Left cardiac atrium (tissue), 4 donors: Measurements from ENCODE around the gene IL21R. TPM values are rescaled to one million over a fixed set of nuclear protein-coding genes. Genes with fewer than 3 reads are reported as not detected.
"Not testable (repeated sequence)": the region's sequence is repeated elsewhere in the genome, so short reads cannot be mapped to it uniquely, and the experiment has no call there.

Experiments
- ATAC-seq, 2 donors: fragments of 200-7000 bp; cut with Tn5 transposase; one replicate each; pipeline ENCODE4 v1.9.1; 2020; ENCODE audit warnings: mild to moderate bottlenecking in 2 of 2, moderate library complexity in 2 of 2
- DNase-seq: peaks from one replicate; pipeline ENCODE4 v3.0.0-alpha.2; 2020
- intact Hi-C, 2 donors: fragments of 100-400 bp; cut with DNase I; formaldehyde crosslinking; loops; one replicate each; pipeline versions ENCODE4 v1.14.1 to v1.15.1; 2022 to 2023
- total RNA-seq, 2 donors: library from RNA; stranded (reverse); fragmentation: NEBNext Ultra II Directional; extraction: Animal tissue kit (Norgen Biotek cat#: 25700); gene quantifications; one replicate each; pipeline ENCODE4 v1.2.1, GENCODE V29; 2021
- donor health status: DM: no; HTN: yes; CAD: no.
- donor health status: DM: no; HTN: yes; CAD: no; lungs with severe emphysema.
- donor health status: DM: yes; HTN: yes; CAD: no.
- donor health status: Dilated cardiomyopathy.

The IL21R gene
- total RNA-seq, 2 donors from 2014 or later: 0.18 to 0.63 TPM

DNA sequence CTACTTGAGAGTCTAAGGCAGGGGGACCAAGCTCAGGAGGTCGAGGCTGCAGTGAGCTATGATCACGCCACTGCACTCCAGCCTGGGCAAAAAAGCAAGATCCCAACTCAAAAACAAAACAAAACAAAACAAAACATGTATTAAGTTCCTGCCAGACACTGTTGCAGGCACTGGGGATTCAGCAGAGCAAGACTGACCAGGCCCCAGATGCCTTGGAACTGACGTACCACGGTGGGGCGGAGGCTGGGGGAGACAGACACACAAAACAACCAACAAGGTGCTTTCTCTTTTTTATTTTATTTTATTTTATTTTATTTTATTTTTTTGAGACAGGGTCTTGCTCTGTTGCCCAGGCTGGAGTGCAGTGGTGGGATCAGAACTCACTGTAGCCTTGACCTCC, 33.2 kb downstream of the IL21R start:
- ATAC-seq, intact Hi-C loops, DNase-seq: not testable (repeated sequence)

DNA sequence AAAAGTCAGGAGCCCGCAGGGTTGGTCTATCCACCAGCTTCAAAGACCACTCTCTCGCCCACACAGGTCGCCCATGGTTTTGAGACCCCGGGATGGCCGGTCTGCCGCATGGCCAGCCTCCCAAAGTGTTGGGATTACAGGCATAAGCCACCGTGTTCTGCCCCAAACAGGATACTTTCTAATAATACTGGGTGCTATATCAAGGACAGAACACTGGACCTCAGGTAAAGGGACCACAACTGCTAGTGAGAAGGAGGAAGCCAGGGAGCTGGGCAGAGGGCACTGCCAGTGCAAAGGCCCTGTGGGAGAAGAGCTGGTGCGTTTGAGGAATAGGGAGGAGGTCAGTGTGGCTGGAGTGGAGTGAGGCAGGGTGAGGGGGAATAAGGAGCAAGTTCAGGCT, 34.1 kb downstream of the IL21R start:
- ATAC-seq (no peak), DNase-seq (peak; percentile 6)
- intact Hi-C loops: no loop called here

DNA sequence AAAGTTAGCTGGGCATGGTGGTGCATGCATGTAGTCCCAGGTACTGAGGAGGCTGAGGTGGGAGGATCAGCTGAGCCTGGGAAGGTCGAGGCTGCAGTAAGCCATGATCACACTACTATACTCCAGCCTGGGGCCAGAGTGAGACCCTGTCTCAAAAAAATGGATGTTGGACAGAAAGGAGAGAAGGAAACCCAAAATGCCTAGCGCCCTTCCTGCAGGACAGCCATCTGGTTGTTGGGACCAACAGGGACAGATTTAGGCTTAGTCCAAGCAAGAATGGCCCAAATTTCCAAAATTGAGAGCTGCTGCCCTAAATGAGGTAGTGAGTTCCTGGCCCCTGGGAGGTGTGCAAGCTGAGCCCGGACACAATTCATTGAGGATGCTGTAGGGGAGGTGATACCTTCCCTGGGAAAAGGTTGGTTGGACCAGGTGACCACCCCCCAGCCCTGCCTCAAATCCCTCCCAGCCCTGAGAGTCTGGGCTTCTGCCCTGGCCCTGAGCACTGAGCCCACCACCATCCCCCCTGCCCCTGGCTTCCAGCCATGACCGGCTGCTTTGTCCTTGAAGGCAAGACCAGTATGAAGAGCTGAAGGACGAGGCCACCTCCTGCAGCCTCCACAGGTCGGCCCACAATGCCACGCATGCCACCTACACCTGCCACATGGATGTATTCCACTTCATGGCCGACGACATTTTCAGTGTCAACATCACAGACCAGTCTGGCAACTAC, 35.1 kb downstream of the IL21R start:
- intact Hi-C loops: no loop called here
- ATAC-seq (no peak), DNase-seq (peak; percentile 10)

DNA sequence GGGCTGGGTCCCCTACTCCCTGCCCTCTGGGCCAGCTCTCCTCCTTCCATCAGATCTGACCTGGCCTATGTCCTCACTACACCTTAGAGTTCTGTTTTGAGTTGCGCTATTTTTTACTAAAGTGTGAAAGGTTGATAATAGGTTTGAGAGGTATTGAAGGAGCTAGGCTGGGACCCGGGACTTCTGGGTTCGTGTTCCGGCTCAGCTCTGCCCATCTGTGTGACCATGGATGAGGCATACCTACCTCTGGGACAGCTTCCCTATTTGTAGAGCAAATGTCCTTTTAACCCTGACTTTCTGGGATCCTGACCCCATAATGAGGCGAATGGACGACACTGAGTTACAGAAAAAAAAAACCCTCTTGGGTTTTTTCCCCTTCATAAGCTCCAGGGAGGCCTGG, 36.0 kb downstream of the IL21R start:
- ATAC-seq (no peak), DNase-seq (peak; percentile 4)
- intact Hi-C loops: no loop called here

DNA sequence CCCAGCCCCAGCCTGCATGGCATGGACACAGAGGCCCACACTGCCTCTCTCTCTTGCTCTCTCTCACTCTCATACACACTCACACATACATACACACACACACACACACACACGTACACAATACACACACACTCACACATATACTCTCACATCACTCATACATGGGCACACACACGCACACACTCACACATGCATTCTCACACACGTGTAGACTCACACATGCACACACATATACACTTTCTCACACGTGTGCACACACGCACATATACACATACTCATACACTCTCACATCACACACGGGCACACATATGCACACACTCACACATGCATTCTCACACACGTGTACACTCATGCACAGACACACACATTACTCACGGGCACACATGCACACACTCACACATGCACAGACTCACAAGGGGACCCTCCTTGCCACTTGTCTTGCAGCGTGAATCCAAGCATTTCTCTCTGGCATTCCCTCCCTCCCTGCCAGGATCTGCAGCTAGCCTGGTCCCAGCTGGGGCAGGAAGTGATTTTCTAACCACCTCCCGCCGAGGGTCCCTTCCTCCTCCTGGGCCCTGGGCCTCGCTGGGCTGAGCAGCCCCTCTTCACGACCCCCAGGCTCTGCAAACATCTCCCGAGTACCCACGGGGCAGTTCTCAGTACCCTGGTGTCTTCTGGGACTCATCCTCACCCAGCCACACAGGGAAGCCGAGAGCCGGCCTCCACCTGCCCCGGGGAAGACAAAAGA, 37.5 kb downstream of the IL21R start:
- DNase-seq: peak; percentile 2
- intact Hi-C loops: no loop called here
- ATAC-seq: no peak

DNA sequence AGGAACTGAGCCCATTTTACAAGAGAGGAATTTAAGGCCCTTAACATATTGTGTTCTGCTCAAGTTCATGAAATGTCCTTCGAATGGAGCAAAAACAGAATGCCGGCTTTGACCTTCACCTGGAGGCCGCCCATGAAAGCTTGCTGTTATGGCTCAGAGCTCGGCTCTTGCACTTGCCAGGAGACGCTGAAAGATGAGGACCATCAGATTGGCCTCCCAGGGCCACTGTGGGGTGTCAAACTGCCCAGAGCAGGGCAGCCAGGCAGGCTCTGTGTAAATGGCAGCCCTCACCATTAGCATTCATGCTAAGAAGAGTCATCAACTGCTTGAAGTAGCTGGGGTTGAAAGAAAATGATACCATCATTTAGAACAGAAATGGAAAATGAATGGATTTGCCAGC, 39.3 kb downstream of the IL21R start:
- intact Hi-C loops: no loop called here
- ATAC-seq (no peak), DNase-seq (no peak)

DNA sequence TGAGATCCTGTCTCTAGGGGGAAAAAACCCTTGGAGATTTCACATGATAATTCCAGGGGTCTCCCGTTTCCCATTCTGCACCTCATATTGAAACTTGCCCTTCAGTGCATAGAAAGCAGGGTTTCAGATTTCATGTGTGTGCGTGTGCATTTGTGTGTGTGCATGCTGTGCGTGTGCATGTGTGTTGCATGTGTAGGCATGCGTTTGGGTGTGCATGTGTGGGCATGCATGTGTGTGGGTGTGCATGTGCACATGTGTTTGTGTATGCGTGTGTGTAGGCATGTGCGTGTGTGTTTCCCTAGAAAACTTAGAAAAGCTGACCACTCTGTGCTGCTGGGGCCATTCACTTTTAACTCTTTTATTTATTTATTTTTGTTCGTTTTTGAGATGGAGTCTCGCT, 40.0 kb downstream of the IL21R start:
- DNase-seq: no peak
- ATAC-seq: no peak

DNA sequence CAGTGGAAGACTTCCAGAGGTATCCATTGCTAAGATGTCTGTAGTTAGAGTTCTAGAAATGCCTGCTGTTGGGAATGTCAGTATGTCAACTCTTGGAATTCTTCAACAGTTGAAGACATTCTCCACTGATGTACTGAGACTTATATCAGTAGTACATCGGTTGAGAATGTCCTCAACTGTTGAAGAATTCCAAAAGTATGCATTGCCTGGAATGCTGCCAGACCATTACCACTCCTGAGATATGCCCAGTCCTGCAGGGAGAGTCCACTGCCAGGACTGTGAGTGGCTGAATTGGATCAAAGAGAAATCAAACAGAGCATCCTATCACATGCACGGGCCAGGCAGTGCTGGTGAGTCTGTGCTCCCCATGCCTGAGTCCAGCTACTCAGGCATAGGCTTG, 42.0 kb downstream of the IL21R start:
- intact Hi-C loops: no loop called here
- DNase-seq: no peak
- ATAC-seq: no peak

More for the DNA sequence above, 40.0 kb downstream of the IL21R start:
- intact Hi-C loops: no loop called here

DNA sequence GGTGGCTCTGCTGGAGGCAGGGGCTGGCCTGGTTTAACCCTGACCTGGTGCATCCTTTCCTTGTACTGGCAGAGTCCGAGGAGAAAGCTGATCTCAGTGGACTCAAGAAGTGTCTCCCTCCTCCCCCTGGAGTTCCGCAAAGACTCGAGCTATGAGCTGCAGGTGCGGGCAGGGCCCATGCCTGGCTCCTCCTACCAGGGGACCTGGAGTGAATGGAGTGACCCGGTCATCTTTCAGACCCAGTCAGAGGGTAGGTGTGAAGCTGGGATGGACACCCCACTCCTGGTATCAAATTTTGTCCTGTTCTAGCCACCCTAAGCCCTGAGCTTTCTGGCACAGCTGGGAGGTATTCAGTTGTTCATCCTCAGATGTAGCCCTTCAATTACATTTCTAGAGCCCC, 42.5 kb downstream of the IL21R start:
- intact Hi-C loops: no loop called here
- no peak for ATAC-seq
- DNase-seq: peak; percentile 3

DNA sequence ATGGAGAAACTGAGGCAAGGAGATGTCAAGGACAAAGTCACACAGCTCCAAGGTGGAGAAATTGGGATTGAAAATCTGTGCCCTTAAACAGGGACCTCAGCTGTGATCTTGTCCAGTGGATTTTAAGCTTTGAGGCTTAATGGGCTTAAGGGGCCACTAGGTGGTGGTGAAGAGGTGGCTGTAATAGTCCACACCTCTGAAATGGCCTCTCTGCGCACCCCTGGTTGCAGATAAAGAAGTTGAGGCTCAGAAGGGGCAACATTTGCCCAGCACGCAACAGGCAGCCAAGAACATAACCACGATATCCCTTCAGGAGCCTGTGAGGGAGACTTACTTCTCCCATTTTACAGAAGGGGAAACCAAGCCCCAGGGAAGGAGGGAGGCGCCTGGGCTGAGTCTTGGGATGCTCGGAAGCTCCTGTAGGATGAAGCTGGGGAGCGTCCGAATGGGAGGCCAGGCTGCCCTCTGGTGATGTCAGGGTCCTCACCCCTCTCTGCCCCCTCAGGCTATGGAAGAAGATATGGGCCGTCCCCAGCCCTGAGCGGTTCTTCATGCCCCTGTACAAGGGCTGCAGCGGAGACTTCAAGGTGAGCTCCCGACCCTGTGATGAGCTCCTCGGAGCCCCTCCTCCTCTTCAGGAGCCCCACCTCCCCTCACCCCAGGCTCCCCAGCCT, 43.7 kb downstream of the IL21R start:
- DNase-seq (peak; percentile 10), ATAC-seq (no peak)
- intact Hi-C loops: no loop called here

DNA sequence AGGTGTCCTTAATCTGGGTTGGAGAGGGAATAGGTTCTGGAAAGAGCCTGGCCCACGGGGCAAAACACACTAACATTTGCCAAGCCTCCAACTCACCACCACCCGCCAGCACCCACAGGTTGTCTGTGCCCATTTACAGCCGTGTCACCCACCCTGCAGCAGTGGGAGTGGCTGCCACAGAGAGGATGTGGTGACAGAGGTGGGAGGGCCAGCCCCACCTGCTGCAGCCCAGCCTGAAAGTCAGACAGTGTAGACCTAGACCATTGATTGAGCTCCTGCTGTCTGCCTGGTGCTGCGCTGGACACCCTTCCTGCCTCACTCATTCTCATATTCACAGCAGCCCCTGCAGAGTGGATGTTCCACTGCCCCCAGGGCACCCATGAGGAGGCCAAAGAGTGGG, 44.7 kb downstream of the IL21R start:
- ATAC-seq (peak in 1 of 2 donors; percentile 59), DNase-seq (peak; percentile 22)
- intact Hi-C loops: no loop called here

DNA sequence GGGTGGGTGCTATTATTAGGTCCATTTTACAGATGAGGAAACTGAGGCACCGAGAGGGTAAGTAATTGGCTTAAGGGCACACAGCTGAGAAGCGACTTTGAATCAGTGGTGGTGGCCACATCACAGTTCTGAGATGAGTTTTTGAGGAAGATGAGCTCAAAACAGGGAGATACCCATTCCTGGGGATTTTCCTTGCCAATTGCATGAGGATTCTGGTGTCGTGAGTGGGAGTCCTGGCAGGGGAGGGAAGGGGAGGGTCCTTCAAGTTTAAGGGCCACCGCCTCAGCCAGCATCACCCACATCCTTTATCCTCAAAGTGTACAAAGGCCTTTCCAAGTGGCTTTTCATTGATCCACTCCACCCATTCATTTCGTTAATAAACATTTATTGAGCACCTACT, 45.3 kb downstream of the IL21R start:
- no peak for ATAC-seq
- DNase-seq: no peak
- intact Hi-C loops: no loop called here

DNA sequence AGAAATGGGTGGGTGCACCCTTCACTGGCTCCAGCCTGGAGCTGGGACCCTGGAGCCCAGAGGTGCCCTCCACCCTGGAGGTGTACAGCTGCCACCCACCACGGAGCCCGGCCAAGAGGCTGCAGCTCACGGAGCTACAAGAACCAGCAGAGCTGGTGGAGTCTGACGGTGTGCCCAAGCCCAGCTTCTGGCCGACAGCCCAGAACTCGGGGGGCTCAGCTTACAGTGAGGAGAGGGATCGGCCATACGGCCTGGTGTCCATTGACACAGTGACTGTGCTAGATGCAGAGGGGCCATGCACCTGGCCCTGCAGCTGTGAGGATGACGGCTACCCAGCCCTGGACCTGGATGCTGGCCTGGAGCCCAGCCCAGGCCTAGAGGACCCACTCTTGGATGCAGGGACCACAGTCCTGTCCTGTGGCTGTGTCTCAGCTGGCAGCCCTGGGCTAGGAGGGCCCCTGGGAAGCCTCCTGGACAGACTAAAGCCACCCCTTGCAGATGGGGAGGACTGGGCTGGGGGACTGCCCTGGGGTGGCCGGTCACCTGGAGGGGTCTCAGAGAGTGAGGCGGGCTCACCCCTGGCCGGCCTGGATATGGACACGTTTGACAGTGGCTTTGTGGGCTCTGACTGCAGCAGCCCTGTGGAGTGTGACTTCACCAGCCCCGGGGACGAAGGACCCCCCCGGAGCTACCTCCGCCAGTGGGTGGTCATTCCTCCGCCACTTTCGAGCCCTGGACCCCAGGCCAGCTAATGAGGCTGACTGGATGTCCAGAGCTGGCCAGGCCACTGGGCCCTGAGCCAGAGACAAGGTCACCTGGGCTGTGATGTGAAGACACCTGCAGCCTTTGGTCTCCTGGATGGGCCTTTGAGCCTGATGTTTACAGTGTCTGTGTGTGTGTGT, 46.8 kb downstream of the IL21R start:
- ATAC-seq (no peak), DNase-seq (no peak)
- intact Hi-C loops: no loop called here

DNA sequence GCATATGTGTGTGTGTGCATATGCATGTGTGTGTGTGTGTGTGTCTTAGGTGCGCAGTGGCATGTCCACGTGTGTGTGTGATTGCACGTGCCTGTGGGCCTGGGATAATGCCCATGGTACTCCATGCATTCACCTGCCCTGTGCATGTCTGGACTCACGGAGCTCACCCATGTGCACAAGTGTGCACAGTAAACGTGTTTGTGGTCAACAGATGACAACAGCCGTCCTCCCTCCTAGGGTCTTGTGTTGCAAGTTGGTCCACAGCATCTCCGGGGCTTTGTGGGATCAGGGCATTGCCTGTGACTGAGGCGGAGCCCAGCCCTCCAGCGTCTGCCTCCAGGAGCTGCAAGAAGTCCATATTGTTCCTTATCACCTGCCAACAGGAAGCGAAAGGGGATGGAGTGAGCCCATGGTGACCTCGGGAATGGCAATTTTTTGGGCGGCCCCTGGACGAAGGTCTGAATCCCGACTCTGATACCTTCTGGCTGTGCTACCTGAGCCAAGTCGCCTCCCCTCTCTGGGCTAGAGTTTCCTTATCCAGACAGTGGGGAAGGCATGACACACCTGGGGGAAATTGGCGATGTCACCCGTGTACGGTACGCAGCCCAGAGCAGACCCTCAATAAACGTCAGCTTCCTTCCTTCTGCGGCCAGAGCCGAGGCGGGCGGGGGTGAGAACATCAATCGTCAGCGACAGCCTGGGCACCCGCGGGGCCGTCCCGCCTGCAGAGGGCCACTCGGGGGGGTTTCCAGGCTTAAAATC, 47.6 kb downstream of the IL21R start:
- intact Hi-C loops: loop anchor here (10.0 kb wide), 2 partner anchors 225 to 1615 kb away; no protein-coding TSS in a partner anchor
- DNase-seq (no peak), ATAC-seq (peak in 1 of 2 donors; percentile 64)

DNA sequence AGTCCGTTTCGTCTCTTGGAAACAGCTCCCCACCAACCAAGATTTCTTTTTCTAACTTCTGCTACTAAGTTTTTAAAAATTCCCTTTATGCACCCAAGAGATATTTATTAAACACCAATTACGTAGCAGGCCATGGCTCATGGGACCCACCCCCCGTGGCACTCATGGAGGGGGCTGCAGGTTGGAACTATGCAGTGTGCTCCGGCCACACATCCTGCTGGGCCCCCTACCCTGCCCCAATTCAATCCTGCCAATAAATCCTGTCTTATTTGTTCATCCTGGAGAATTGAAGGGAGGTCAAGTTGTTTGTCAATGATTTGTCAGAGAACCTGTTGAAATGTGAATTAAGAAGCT, 48.2 kb downstream of the IL21R start:
- intact Hi-C loops: loop anchor here (10.0 kb wide), 2 partner anchors 225 to 1615 kb away; no protein-coding TSS in a partner anchor
- no peak for DNase-seq
- ATAC-seq: no peak

DNA sequence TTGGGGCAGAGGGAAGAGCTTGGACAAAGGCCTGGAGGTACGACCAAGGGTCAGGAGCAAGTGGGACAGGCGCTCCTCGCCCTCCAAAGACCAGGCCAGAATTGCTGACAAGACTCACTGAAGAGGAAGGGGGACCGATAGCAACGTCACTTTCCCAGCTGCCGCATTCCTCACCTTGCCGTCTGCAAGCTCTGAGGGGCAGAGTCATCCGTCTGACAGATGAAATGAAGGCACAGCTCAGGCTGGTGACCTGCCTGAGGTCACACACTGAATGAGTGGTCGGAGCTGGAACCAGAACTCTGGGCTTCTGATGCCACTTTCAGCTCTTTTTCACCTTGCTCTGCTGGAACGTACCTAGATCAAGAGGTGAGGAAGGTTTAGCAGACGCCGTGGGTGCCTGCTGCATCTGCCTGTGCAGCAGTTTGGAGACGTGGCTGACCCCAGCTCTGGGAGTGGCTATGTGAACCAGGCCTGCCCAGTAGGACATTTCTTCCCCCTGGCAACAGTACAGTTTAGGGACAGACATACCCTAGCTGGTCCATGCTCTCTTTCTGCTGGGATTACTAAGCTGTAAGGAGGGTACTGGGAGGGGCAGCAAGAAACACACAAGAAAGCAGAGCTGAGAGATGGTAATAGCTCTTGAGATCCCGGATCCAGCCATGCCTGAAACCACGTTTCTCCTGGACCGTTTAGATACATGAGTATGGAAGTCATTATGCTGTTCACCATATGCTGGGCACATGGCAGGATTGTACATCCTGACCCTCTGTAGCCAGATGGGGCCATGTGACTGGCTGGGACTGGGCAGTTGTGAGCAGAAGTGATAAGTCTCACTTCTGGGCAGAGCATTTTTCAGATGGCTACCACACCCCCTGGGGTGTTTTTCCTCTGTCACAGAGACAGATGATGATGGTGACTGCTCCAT, 50.9 kb downstream of the IL21R start:
- ATAC-seq (no peak), DNase-seq (no peak)
- intact Hi-C loops: loop anchor here (10.0 kb wide), 2 partner anchors 228 to 1618 kb away; no protein-coding TSS in a partner anchor

DNA sequence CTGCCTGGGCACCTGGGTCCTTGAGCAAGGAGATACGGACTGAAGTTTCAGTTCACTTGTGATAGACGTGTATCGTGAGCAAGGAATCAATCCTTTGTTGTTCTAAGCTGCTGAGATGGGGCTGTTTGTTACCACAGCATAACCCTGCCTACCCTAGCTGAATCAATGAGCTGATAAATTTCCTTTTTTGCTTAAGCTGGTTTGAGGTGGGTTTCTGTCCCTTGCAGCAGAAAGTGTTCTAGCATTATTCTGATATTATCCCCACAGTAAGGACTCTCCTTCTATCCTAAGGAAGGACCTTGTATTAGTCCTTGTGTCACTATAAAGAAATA, 51.5 kb downstream of the IL21R start:
- ATAC-seq (no peak), DNase-seq (no peak)
- intact Hi-C loops: loop anchor here (10.0 kb wide), 2 partner anchors 229 to 1619 kb away; no protein-coding TSS in a partner anchor
